Measurements from ENCODE around the gene CACNG4. TPM values are rescaled to one million over a fixed set of nuclear protein-coding genes. Genes with fewer than 3 reads are reported as not detected.

Gene CACNG4
- total RNA-seq, 1 donor from 2014 or later = 9.5 TPM

- Mint-ChIP-seq H3K27ac (no peak overlapping the region), H3K4me1 (no peaks in the 10 kb centered on the region), H3K36me3 (no peaks in the 10 kb centered on the region), H3K4me3 (no peak overlapping the region), H3K9me3 (no peaks in the 10 kb centered on the region), H3K27me3 (ENCODE audit: low read depth) (peaks cover 14% of the 10 kb centered on the region)
- TF ChIP-seq CTCF (IDR thresholded peaks at IDR 0.05; ENCODE audit: unreplicated experiment) = no peak
- DNase-seq (ENCODE audit: low spot score in 2 of 2, unreplicated experiment in 2 of 2) = no peak
Observed at GRCh38 chr17:66990047-66990446, 25.5 kb downstream of the CACNG4 start.

- no peak for TF ChIP-seq CTCF (IDR thresholded peaks at IDR 0.05; ENCODE audit: unreplicated experiment)
- Mint-ChIP-seq H3K9me3 (no peaks in the 10 kb centered on the region), H3K4me3 (no peak overlapping the region), H3K27ac (no peak overlapping the region), H3K27me3 (ENCODE audit: low read depth) (peaks cover 7% of the 10 kb centered on the region), H3K4me1 (no peaks in the 10 kb centered on the region), H3K36me3 (no peaks in the 10 kb centered on the region)
- no peak for DNase-seq (ENCODE audit: low spot score in 2 of 2, unreplicated experiment in 2 of 2)
Observed at GRCh38 chr17:66992911-66993442, 28.5 kb downstream of the CACNG4 start.

GRCh38 chr17:66994361-66994760 is 29.9 kb downstream of the CACNG4 start:
- no peak for TF ChIP-seq CTCF (IDR thresholded peaks at IDR 0.05; ENCODE audit: unreplicated experiment)
- Mint-ChIP-seq H3K36me3 (no peaks in the 10 kb centered on the region), H3K9me3 (no peaks in the 10 kb centered on the region), H3K4me3 (no peak overlapping the region), H3K4me1 (no peaks in the 10 kb centered on the region), H3K27me3 (ENCODE audit: low read depth) (peaks cover 2% of the 10 kb centered on the region), H3K27ac (no peak overlapping the region)
- DNase-seq (ENCODE audit: low spot score in 2 of 2, unreplicated experiment in 2 of 2) = no peak

- Mint-ChIP-seq H3K4me3 (no peak overlapping the region), H3K4me1 (no peaks in the 10 kb centered on the region), H3K9me3 (peaks cover under 1% of the 10 kb centered on the region), H3K27me3 (ENCODE audit: low read depth) (peaks cover 2% of the 10 kb centered on the region), H3K36me3 (no peaks in the 10 kb centered on the region), H3K27ac (no peak overlapping the region)
- TF ChIP-seq CTCF (IDR thresholded peaks at IDR 0.05; ENCODE audit: unreplicated experiment) = no peak
- DNase-seq (ENCODE audit: low spot score in 2 of 2, unreplicated experiment in 2 of 2) = no peak
Observed at GRCh38 chr17:66994930-66995535, 30.5 kb downstream of the CACNG4 start.

- H3K27ac Mint-ChIP-seq = no peak overlapping the region
- no peak for DNase-seq (ENCODE audit: low spot score in 2 of 2, unreplicated experiment in 2 of 2)
- no peaks in the 10 kb centered on the region for H3K4me1 Mint-ChIP-seq
- peaks cover 2% of the 10 kb centered on the region for H3K27me3 Mint-ChIP-seq (ENCODE audit: low read depth)
- no peak for TF ChIP-seq CTCF (IDR thresholded peaks at IDR 0.05; ENCODE audit: unreplicated experiment)
- peaks cover 6% of the 10 kb centered on the region for H3K9me3 Mint-ChIP-seq
- no peak overlapping the region for H3K4me3 Mint-ChIP-seq
- H3K36me3 Mint-ChIP-seq = no peaks in the 10 kb centered on the region
Observed at GRCh38 chr17:66995944-66996343, 31.4 kb downstream of the CACNG4 start.
